ENCODE results near the gene COQ8A.

DNA sequence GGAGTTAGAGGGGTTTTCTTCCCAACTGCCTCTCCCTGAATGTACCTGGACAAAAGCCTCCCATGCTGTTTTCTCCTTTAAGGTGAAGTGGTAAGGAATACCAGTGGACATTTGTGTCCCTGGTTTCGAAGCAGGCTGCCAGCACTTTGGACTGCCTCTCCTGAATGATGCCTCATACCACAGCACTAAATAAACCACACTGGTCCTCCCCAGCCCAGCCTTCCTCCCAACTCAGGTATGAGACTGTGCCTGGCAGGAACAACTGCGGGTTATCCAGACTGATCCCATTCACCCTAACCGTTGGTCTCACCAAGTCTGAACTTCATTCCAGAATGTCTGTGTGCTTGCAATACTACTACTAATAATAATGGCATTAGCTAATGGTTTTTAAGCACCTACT is 9.3 kb downstream of the COQ8A start:
- TF ChIP-seq FOS (IDR thresholded peaks at IDR 0.05; ENCODE audit: borderline replicate concordance, extremely low read depth, insufficient read length) (no peak), EP300 (IDR thresholded peaks at IDR 0.05; ENCODE audit: borderline replicate concordance in 1 of 2, control insufficient read depth in 1 of 2, low read depth in 2 of 2, low read length in 2 of 2) (no peak), TBL1XR1 (IDR thresholded peaks at IDR 0.05; ENCODE audit: low read depth, low read length) (no peak), BHLHE40 (IDR thresholded peaks at IDR 0.05; ENCODE audit: borderline replicate concordance in 1 of 2, low read depth in 2 of 2, low read length in 1 of 2) (no peak), KAT2A (conservative IDR thresholded peaks at IDR 0.05; ENCODE audit: control insufficient read depth, low read depth, low read length) (no peak), ZNF384 (IDR thresholded peaks at IDR 0.05; ENCODE audit: borderline replicate concordance, low read depth, low read length) (no peak), POLR2A (IDR thresholded peaks at IDR 0.05; ENCODE audit: low read depth, low read length) (no peak), POLR2AphosphoS5 (IDR thresholded peaks at IDR 0.05; ENCODE audit: low read length) (no peak), FOXM1 (IDR thresholded peaks at IDR 0.05; ENCODE audit: low read depth, low read length) (no peak)
- TF ChIP-seq, protein P1, sequence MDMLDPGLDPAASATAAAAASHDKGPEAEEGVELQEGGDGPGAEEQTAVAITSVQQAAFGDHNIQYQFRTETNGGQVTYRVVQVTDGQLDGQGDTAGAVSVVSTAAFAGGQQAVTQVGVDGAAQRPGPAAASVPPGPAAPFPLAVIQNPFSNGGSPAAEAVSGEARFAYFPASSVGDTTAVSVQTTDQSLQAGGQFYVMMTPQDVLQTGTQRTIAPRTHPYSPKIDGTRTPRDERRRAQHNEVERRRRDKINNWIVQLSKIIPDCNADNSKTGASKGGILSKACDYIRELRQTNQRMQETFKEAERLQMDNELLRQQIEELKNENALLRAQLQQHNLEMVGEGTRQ (IDR thresholded peaks at IDR 0.05; ENCODE audit: borderline replicate concordance, low read depth, low read length) = no peak
- TF ChIP-seq, protein P2, sequence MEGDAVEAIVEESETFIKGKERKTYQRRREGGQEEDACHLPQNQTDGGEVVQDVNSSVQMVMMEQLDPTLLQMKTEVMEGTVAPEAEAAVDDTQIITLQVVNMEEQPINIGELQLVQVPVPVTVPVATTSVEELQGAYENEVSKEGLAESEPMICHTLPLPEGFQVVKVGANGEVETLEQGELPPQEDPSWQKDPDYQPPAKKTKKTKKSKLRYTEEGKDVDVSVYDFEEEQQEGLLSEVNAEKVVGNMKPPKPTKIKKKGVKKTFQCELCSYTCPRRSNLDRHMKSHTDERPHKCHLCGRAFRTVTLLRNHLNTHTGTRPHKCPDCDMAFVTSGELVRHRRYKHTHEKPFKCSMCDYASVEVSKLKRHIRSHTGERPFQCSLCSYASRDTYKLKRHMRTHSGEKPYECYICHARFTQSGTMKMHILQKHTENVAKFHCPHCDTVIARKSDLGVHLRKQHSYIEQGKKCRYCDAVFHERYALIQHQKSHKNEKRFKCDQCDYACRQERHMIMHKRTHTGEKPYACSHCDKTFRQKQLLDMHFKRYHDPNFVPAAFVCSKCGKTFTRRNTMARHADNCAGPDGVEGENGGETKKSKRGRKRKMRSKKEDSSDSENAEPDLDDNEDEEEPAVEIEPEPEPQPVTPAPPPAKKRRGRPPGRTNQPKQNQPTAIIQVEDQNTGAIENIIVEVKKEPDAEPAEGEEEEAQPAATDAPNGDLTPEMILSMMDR (IDR thresholded peaks at IDR 0.05 in 2 of 3, conservative IDR thresholded peaks at IDR 0.05 in 1 of 3; ENCODE audit: control insufficient read depth in 2 of 3, extremely low read depth in 1 of 3, insufficient read depth in 1 of 3, low read depth in 3 of 3, low read length in 3 of 3) = no peak

Data from GM12878 (cell line).